ENCODE measurements around the gene CYB561. TPM values are rescaled to one million over a fixed set of nuclear protein-coding genes. Genes with fewer than 3 reads are reported as not detected.

Gene CYB561
- total RNA-seq, 1 experiment from 2014 or later = not detected

- Histone ChIP-seq H3K4me3 (no peak overlapping the region), H3K9me3 (replicated peaks) (no peaks in the 10 kb centered on the region), H3K4me1 (no peaks in the 10 kb centered on the region), H3K36me3 (no peaks in the 10 kb centered on the region), H3K27me3 (no peaks in the 10 kb centered on the region), H3K27ac (no peak overlapping the region)
- no peak for DNase-seq
Measured at GRCh38 chr17:63421681-63422645, 24.1 kb downstream of the CYB561 start.

GRCh38 chr17:63420868-63421680, 25.0 kb downstream of the CYB561 start:
- no peak overlapping the region for H3K27ac ChIP-seq
- H3K4me3 ChIP-seq = no peak overlapping the region
- H3K9me3 ChIP-seq (replicated peaks) = no peaks in the 10 kb centered on the region
- no peaks in the 10 kb centered on the region for H3K4me1 ChIP-seq
- no peak for DNase-seq
- no peaks in the 10 kb centered on the region for H3K36me3 ChIP-seq
- H3K27me3 ChIP-seq = no peaks in the 10 kb centered on the region

GRCh38 chr17:63419949-63420867, 25.9 kb downstream of the CYB561 start:
- Histone ChIP-seq H3K36me3 (no peaks in the 10 kb centered on the region), H3K27ac (no peak overlapping the region), H3K27me3 (no peaks in the 10 kb centered on the region), H3K4me1 (no peaks in the 10 kb centered on the region), H3K9me3 (replicated peaks) (no peaks in the 10 kb centered on the region), H3K4me3 (no peak overlapping the region)
- DNase-seq = no peak

GRCh38 chr17:63419398-63419797, 26.7 kb downstream of the CYB561 start:
- no peaks in the 10 kb centered on the region; the same call in 1 of the 2 replicates for H3K36me3 ChIP-seq
- DNase-seq = no peak

GRCh38 chr17:63418540-63418939, 27.6 kb downstream of the CYB561 start:
- H3K36me3 ChIP-seq = no peaks in the 10 kb centered on the region; the same call in 1 of the 2 replicates
- H3K27me3 ChIP-seq = no peaks in the 10 kb centered on the region
- H3K27ac ChIP-seq = no peak overlapping the region
- DNase-seq = no peak
- no peak overlapping the region for H3K4me3 ChIP-seq
- H3K4me1 ChIP-seq = no peaks in the 10 kb centered on the region
- no peaks in the 10 kb centered on the region for H3K9me3 ChIP-seq (replicated peaks)

More at GRCh38 chr17:63419398-63419797, 26.7 kb downstream of the CYB561 start:
- no peaks in the 10 kb centered on the region for H3K4me1 ChIP-seq
- H3K27ac ChIP-seq = no peak overlapping the region
- H3K27me3 ChIP-seq = no peaks in the 10 kb centered on the region
- H3K4me3 ChIP-seq = no peak overlapping the region
- no peaks in the 10 kb centered on the region for H3K9me3 ChIP-seq (replicated peaks)

- Histone ChIP-seq H3K4me1 (no peaks in the 10 kb centered on the region), H3K9me3 (replicated peaks) (no peaks in the 10 kb centered on the region), H3K36me3 (no peaks in the 10 kb centered on the region; the same call in 1 of the 2 replicates), H3K27me3 (no peaks in the 10 kb centered on the region), H3K4me3 (no peak overlapping the region), H3K27ac (no peak overlapping the region)
- no peak for DNase-seq
Measured at GRCh38 chr17:63414222-63414621, 31.9 kb downstream of the CYB561 start.

- Histone ChIP-seq H3K4me3 (no peak overlapping the region), H3K27me3 (no peaks in the 10 kb centered on the region), H3K9me3 (replicated peaks) (no peaks in the 10 kb centered on the region), H3K27ac (no peak overlapping the region), H3K36me3 (no peaks in the 10 kb centered on the region; the same call in 1 of the 2 replicates), H3K4me1 (no peaks in the 10 kb centered on the region)
- no peak for DNase-seq
Measured at GRCh38 chr17:63413128-63413527, 33.0 kb downstream of the CYB561 start.

GRCh38 chr17:63412234-63412633, 33.9 kb downstream of the CYB561 start:
- H3K4me1 ChIP-seq = no peaks in the 10 kb centered on the region
- DNase-seq = no peak
- no peak overlapping the region for H3K27ac ChIP-seq
- peaks cover 3% of the 10 kb centered on the region for H3K36me3 ChIP-seq
- no peaks in the 10 kb centered on the region for H3K9me3 ChIP-seq (replicated peaks)
- H3K4me3 ChIP-seq = no peak overlapping the region
- no peaks in the 10 kb centered on the region for H3K27me3 ChIP-seq

- H3K4me3 ChIP-seq = no peak overlapping the region
- H3K36me3 ChIP-seq = peaks cover 3% of the 10 kb centered on the region
- no peaks in the 10 kb centered on the region for H3K9me3 ChIP-seq (replicated peaks)
- no peak for DNase-seq
- H3K27me3 ChIP-seq = no peaks in the 10 kb centered on the region
- no peak overlapping the region for H3K27ac ChIP-seq
- H3K4me1 ChIP-seq = 0 out of 2 replicates have a peak, but pooled peaks cover 4% of the 10 kb centered on the region
Measured at GRCh38 chr17:63407741-63408330, 38.3 kb downstream of the CYB561 start.

- Histone ChIP-seq H3K4me1 (0 out of 2 replicates have a peak, but pooled peaks cover 9% of the 10 kb centered on the region), H3K27me3 (no peaks in the 10 kb centered on the region), H3K27ac (no peak overlapping the region), H3K36me3 (peaks cover 3% of the 10 kb centered on the region), H3K4me3 (no peak overlapping the region), H3K9me3 (replicated peaks) (no peaks in the 10 kb centered on the region)
- peak; percentile 72 to 91 for DNase-seq
Measured at GRCh38 chr17:63406689-63407330, 39.3 kb downstream of the CYB561 start.

GRCh38 chr17:63405741-63406261, 40.3 kb downstream of the CYB561 start:
- Histone ChIP-seq H3K36me3 (peaks cover 3% of the 10 kb centered on the region), H3K4me1 (0 out of 2 replicates have a peak, but pooled peaks cover 9% of the 10 kb centered on the region), H3K9me3 (replicated peaks) (no peaks in the 10 kb centered on the region), H3K27me3 (no peaks in the 10 kb centered on the region), H3K4me3 (no peak overlapping the region), H3K27ac (no peak overlapping the region)
- peak in 1 of 2 experiments; percentile 64 for DNase-seq

GRCh38 chr17:63405020-63405419, 41.1 kb downstream of the CYB561 start:
- no peaks in the 10 kb centered on the region for H3K9me3 ChIP-seq (replicated peaks)
- no peak overlapping the region for H3K4me3 ChIP-seq
- H3K27me3 ChIP-seq = no peaks in the 10 kb centered on the region
- H3K27ac ChIP-seq = no peak overlapping the region
- no peak for DNase-seq
- peaks cover 13% of the 10 kb centered on the region for H3K4me1 ChIP-seq
- H3K36me3 ChIP-seq = peaks cover 3% of the 10 kb centered on the region

Data from SJCRH30 (cell line).